ENCODE results near the gene SKAP1.
"Not testable (repeated sequence)": the region's sequence is repeated elsewhere in the genome, so short reads cannot be mapped to it uniquely, and the experiment has no call there.

SKAP1 gene

GRCh38 chr17:48213797-48214196 lies 216.2 kb downstream of the SKAP1 start:
- no peaks in the 10 kb centered on the region for H3K4me1 ChIP-seq (ENCODE audit: insufficient read depth, low read length)
- H3K9ac ChIP-seq (ENCODE audit: low read length): no peak overlapping the region
- no peaks in the 10 kb centered on the region for H3K27me3 ChIP-seq (ENCODE audit: control insufficient read depth in 1 of 2, insufficient read depth in 2 of 2, low read length in 2 of 2)
- no peaks in the 10 kb centered on the region for H3K9me3 ChIP-seq (ENCODE audit: low read length)
- H3K36me3 ChIP-seq (ENCODE audit: insufficient read depth, low read length): no peaks in the 10 kb centered on the region
- H3K4me3 ChIP-seq (ENCODE audit: low read depth in 1 of 2, low read length in 2 of 2): no peak overlapping the region
- H3K27ac ChIP-seq (ENCODE audit: low read depth, low read length): no peak overlapping the region

DNA sequence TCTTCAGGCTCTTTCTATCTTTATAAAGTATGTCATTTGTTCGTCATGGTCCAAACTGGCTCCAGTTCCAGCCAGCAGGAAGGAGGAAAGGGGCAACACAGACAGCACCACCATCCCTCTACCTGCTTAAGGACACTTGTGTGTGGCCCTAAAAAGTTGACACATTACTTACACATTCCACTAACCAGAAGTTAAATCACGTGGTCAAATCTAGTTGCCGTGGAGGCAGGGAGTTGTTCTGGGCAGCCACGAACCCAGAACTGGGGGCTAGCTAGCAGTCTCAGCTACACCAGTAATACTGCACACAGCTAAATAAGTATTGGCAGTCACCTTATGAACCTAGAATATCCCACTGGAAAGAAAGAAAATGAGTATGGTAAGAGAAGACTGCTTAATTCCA lies 218.2 kb downstream of the SKAP1 start:
- Histone ChIP-seq H3K36me3 (ENCODE audit: insufficient read depth, low read length) (no peaks in the 10 kb centered on the region), H3K27me3 (ENCODE audit: control insufficient read depth in 1 of 2, insufficient read depth in 2 of 2, low read length in 2 of 2) (no peaks in the 10 kb centered on the region), H3K9me3 (ENCODE audit: low read length) (no peaks in the 10 kb centered on the region), H3K9ac (ENCODE audit: low read length) (no peak overlapping the region), H3K4me3 (ENCODE audit: low read depth in 1 of 2, low read length in 2 of 2) (no peak overlapping the region), H3K4me1 (ENCODE audit: insufficient read depth, low read length) (no peaks in the 10 kb centered on the region), H3K27ac (ENCODE audit: low read depth, low read length) (no peak overlapping the region)

- H3K27ac ChIP-seq (ENCODE audit: low read depth, low read length): no peak overlapping the region
- no peaks in the 10 kb centered on the region for H3K27me3 ChIP-seq (ENCODE audit: control insufficient read depth in 1 of 2, insufficient read depth in 2 of 2, low read length in 2 of 2)
- H3K4me1 ChIP-seq (ENCODE audit: insufficient read depth, low read length): no peaks in the 10 kb centered on the region
- H3K9me3 ChIP-seq (ENCODE audit: low read length): no peaks in the 10 kb centered on the region
- no peaks in the 10 kb centered on the region for H3K36me3 ChIP-seq (ENCODE audit: insufficient read depth, low read length)
- H3K9ac ChIP-seq (ENCODE audit: low read length): no peak overlapping the region
- no peak overlapping the region for H3K4me3 ChIP-seq (ENCODE audit: low read depth in 1 of 2, low read length in 2 of 2)
These were observed 219.0 kb downstream of the SKAP1 start for GRCh38 chr17:48211011-48211410.

DNA sequence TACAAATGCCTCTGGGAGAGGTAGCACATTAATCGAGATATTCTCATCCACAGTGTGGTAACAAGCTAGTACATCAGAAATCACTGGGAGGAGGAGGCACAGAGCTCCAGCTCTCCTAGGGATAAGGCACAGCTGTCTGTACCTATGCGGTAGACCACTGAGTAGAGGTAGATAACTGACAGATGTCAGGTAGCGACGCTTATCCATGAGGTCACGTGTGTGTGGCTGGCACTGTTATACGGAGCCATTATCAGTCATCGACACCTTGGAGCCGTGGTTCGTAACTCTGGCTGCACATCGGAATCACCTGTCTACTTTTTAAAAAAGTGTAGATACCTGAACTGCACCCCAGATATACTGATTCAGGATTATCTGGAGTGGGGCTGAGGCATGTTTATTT lies 220.0 kb downstream of the SKAP1 start:
- H3K4me1 ChIP-seq (ENCODE audit: insufficient read depth, low read length): no peaks in the 10 kb centered on the region
- H3K36me3 ChIP-seq (ENCODE audit: insufficient read depth, low read length): no peaks in the 10 kb centered on the region
- H3K4me3 ChIP-seq (ENCODE audit: low read depth in 1 of 2, low read length in 2 of 2): no peak overlapping the region
- no peaks in the 10 kb centered on the region for H3K9me3 ChIP-seq (ENCODE audit: low read length)
- H3K27ac ChIP-seq (ENCODE audit: low read depth, low read length): no peak overlapping the region
- no peak overlapping the region for H3K9ac ChIP-seq (ENCODE audit: low read length)
- no peaks in the 10 kb centered on the region for H3K27me3 ChIP-seq (ENCODE audit: control insufficient read depth in 1 of 2, insufficient read depth in 2 of 2, low read length in 2 of 2)

DNA sequence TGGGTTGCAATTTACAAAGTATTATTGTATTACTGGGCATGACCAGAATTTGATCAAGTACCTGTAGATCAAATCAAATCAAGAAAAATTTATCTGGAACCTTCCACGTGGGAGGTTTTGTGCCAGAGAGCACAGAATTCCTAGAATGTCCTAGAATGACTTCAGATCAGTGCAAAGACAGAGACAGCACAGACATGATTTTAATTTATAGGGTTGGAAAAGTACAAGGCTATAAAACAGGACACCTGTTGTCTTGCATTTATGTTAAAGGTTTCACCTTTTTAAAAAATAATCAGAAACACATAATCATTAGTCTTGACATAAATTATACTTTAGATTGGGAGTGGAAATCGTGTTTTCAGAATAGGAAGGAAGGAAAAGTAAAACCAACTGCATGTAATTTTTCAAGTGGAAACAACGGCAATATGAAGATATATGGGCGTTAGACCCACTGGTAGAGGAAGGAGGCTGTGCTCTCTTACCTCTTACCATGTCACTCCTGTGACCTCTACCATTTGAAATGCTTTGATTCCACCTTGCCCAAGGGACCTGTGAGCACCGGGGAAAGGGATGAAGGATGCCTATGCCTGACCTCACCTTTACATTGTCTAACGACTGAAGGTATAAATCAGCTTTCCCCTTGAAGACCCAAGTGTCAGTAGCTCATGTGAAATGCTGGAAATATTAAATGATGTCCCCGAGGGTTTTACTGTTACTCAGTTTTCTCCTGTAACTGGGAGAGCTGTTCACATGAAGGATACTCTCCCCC lies 222.1 kb downstream of the SKAP1 start:
- no peaks in the 10 kb centered on the region for H3K27me3 ChIP-seq (ENCODE audit: control insufficient read depth in 1 of 2, insufficient read depth in 2 of 2, low read length in 2 of 2)
- no peaks in the 10 kb centered on the region for H3K9me3 ChIP-seq (ENCODE audit: low read length)
- no peak overlapping the region for H3K4me3 ChIP-seq (ENCODE audit: low read depth in 1 of 2, low read length in 2 of 2)
- H3K9ac ChIP-seq (ENCODE audit: low read length): no peak overlapping the region
- H3K4me1 ChIP-seq (ENCODE audit: insufficient read depth, low read length): no peaks in the 10 kb centered on the region
- no peaks in the 10 kb centered on the region for H3K36me3 ChIP-seq (ENCODE audit: insufficient read depth, low read length)
- no peak overlapping the region for H3K27ac ChIP-seq (ENCODE audit: low read depth, low read length)

DNA sequence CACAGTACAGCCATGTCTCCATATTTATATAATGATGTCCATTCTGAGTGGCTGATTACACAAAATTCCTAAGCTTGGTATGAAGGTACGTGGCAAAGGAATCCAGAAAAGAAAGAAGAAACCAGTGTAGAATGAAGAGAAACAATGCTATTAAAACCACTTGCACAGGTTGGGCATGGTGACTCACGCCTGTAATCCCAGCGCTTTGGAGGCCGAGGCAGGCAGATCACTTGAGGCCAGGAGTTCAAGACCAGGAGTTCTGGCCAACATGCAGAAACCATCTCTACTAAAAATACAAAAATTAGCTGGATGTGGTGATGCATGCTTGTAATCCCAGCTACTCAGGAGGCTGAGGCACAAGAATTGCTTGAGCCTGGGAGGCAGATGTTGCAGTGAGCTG lies 223.0 kb downstream of the SKAP1 start:
- not testable (repeated sequence) for H3K27me3 ChIP-seq (ENCODE audit: control insufficient read depth in 1 of 2, insufficient read depth in 2 of 2, low read length in 2 of 2); H3K9me3 ChIP-seq (ENCODE audit: low read length); H3K4me3 ChIP-seq (ENCODE audit: low read depth in 1 of 2, low read length in 2 of 2); H3K4me1 ChIP-seq (ENCODE audit: insufficient read depth, low read length); H3K9ac ChIP-seq (ENCODE audit: low read length); H3K36me3 ChIP-seq (ENCODE audit: insufficient read depth, low read length); H3K27ac ChIP-seq (ENCODE audit: low read depth, low read length)

GRCh38 chr17:48202959-48203358 lies 227.1 kb downstream of the SKAP1 start:
- Histone ChIP-seq H3K4me1 (ENCODE audit: insufficient read depth, low read length) (no peaks in the 10 kb centered on the region), H3K4me3 (ENCODE audit: low read depth in 1 of 2, low read length in 2 of 2) (no peak overlapping the region), H3K9ac (ENCODE audit: low read length) (no peak overlapping the region), H3K36me3 (ENCODE audit: insufficient read depth, low read length) (no peaks in the 10 kb centered on the region), H3K9me3 (ENCODE audit: low read length) (no peaks in the 10 kb centered on the region), H3K27ac (ENCODE audit: low read depth, low read length) (no peak overlapping the region), H3K27me3 (ENCODE audit: control insufficient read depth in 1 of 2, insufficient read depth in 2 of 2, low read length in 2 of 2) (no peaks in the 10 kb centered on the region)

DNA sequence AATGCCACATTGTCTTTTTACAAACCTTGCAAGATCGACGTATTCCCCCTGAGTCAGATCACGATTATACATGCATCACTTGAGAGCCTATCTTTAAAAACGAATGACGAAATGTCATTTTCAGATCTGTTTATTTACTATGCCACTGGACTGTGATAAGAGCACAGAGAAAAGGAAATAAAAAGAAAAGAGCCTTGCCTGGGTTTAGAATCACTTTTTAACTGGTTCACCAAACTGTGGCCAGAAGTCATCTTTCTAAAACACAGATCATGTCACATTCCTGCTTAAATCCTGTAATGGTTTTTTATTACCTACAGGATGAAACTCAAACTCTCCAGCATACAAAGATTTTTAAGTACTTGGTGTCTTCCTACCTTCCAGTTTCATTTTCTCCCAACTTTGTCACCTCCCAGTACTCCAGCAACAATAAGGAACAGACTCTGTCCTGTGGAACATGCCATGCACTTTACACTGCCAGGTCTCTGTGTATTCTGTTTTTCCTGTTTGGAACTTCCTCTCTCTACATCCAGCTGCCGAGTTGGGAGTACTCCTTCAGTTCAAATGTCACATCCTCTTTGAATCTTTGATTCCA lies 231.0 kb downstream of the SKAP1 start:
- Histone ChIP-seq H3K36me3 (ENCODE audit: insufficient read depth, low read length) (no peaks in the 10 kb centered on the region), H3K9me3 (ENCODE audit: low read length) (no peaks in the 10 kb centered on the region), H3K4me3 (ENCODE audit: low read depth in 1 of 2, low read length in 2 of 2) (no peak overlapping the region), H3K4me1 (ENCODE audit: insufficient read depth, low read length) (no peaks in the 10 kb centered on the region), H3K9ac (ENCODE audit: low read length) (no peak overlapping the region), H3K27me3 (ENCODE audit: control insufficient read depth in 1 of 2, insufficient read depth in 2 of 2, low read length in 2 of 2) (peaks cover 0 to 4% of the 10 kb centered on the region in 2 donors), H3K27ac (ENCODE audit: low read depth, low read length) (no peak overlapping the region)

GRCh38 chr17:48195910-48196309 lies 234.1 kb downstream of the SKAP1 start:
- no peak overlapping the region for H3K27ac ChIP-seq (ENCODE audit: low read depth, low read length)
- H3K4me3 ChIP-seq (ENCODE audit: low read depth in 1 of 2, low read length in 2 of 2): no peak overlapping the region
- H3K9me3 ChIP-seq (ENCODE audit: low read length): no peaks in the 10 kb centered on the region
- no peaks in the 10 kb centered on the region for H3K4me1 ChIP-seq (ENCODE audit: insufficient read depth, low read length)
- no peaks in the 10 kb centered on the region for H3K36me3 ChIP-seq (ENCODE audit: insufficient read depth, low read length)
- peaks cover 5% of the 10 kb centered on the region in 2 donors for H3K27me3 ChIP-seq (ENCODE audit: control insufficient read depth in 1 of 2, insufficient read depth in 2 of 2, low read length in 2 of 2)
- H3K9ac ChIP-seq (ENCODE audit: low read length): no peak overlapping the region

- Histone ChIP-seq H3K27ac (ENCODE audit: low read depth, low read length) (no peak overlapping the region), H3K9ac (ENCODE audit: low read length) (no peak overlapping the region), H3K4me1 (ENCODE audit: insufficient read depth, low read length) (no peaks in the 10 kb centered on the region), H3K27me3 (ENCODE audit: control insufficient read depth in 1 of 2, insufficient read depth in 2 of 2, low read length in 2 of 2) (peaks cover 5% of the 10 kb centered on the region in 2 donors), H3K9me3 (ENCODE audit: low read length) (no peaks in the 10 kb centered on the region), H3K4me3 (ENCODE audit: low read depth in 1 of 2, low read length in 2 of 2) (no peak overlapping the region), H3K36me3 (ENCODE audit: insufficient read depth, low read length) (no peaks in the 10 kb centered on the region)
These were observed 235.9 kb downstream of the SKAP1 start for GRCh38 chr17:48194097-48194550.

- Histone ChIP-seq H3K27ac (ENCODE audit: low read depth, low read length) (no peak overlapping the region), H3K9me3 (ENCODE audit: low read length) (no peaks in the 10 kb centered on the region), H3K4me1 (ENCODE audit: insufficient read depth, low read length) (no peaks in the 10 kb centered on the region), H3K36me3 (ENCODE audit: insufficient read depth, low read length) (no peaks in the 10 kb centered on the region), H3K27me3 (ENCODE audit: control insufficient read depth in 1 of 2, insufficient read depth in 2 of 2, low read length in 2 of 2) (peaks cover 5% of the 10 kb centered on the region in 2 donors), H3K4me3 (ENCODE audit: low read depth in 1 of 2, low read length in 2 of 2) (no peak overlapping the region), H3K9ac (ENCODE audit: low read length) (no peak overlapping the region)
These were observed 237.7 kb downstream of the SKAP1 start for GRCh38 chr17:48192321-48192731.

GRCh38 chr17:48191362-48191761 lies 238.7 kb downstream of the SKAP1 start:
- no peak overlapping the region for H3K4me3 ChIP-seq (ENCODE audit: low read depth in 1 of 2, low read length in 2 of 2)
- no peaks in the 10 kb centered on the region for H3K36me3 ChIP-seq (ENCODE audit: insufficient read depth, low read length)
- H3K27ac ChIP-seq (ENCODE audit: low read depth, low read length): no peak overlapping the region
- no peaks in the 10 kb centered on the region for H3K9me3 ChIP-seq (ENCODE audit: low read length)
- H3K4me1 ChIP-seq (ENCODE audit: insufficient read depth, low read length): no peaks in the 10 kb centered on the region
- H3K9ac ChIP-seq (ENCODE audit: low read length): no peak overlapping the region
- peaks cover 5% of the 10 kb centered on the region in 2 donors for H3K27me3 ChIP-seq (ENCODE audit: control insufficient read depth in 1 of 2, insufficient read depth in 2 of 2, low read length in 2 of 2)

Measured in muscle layer of colon (tissue), 2 donors.